Loucy (cell line): Measurements from ENCODE around the gene ZC3H12C.

Source experiments
- H2AFZ ChIP-seq: fragments of 200-600 bp; sonication (generic); 2 replicates; pipeline ENCODE4 v1.6.0; 2016; ENCODE audit warnings: antibody characterized with exemption, mild to moderate bottlenecking, low read length, moderate library complexity
- H3F3A ChIP-seq: fragments of 200-600 bp; 2 replicates; pipeline ENCODE4 v1.6.0; 2016; ENCODE audit warnings: antibody characterized with exemption, low read depth, mild to moderate bottlenecking
- H3K27me3 ChIP-seq: fragments of 200-600 bp; sonication (generic); 2 replicates; pipeline ENCODE4 v1.6.1; 2014; ENCODE audit warnings: low read length, mild to moderate bottlenecking; ENCODE audit not compliant: insufficient read depth, poor library complexity, severe bottlenecking
- H3K36me3 ChIP-seq: fragments of 200-600 bp; sonication (generic); 2 replicates; pipeline ENCODE4 v1.6.1; 2016; ENCODE audit warnings: low read length; ENCODE audit not compliant: insufficient read depth
- H3K4me1 ChIP-seq: fragments of 200-600 bp; sonication (generic); 2 replicates; pipeline ENCODE4 v1.5.1; 2014; ENCODE audit warnings: low read length, mild to moderate bottlenecking; ENCODE audit not compliant: insufficient read depth, poor library complexity, severe bottlenecking
- H3K4me2 ChIP-seq: fragments of 200-600 bp; sonication (generic); 2 replicates; pipeline ENCODE4 v1.6.0; 2014; ENCODE audit warnings: antibody characterized with exemption, low read length, low read depth, mild to moderate bottlenecking; ENCODE audit not compliant: poor library complexity, severe bottlenecking
- H3K4me3 ChIP-seq: fragments of 200-600 bp; sonication (generic); 2 replicates; pipeline ENCODE4 v1.5.1; 2014; ENCODE audit warnings: low read length, mild to moderate bottlenecking, mixed read lengths; ENCODE audit not compliant: poor library complexity, severe bottlenecking
- H3K79me2 ChIP-seq: fragments of 200-600 bp; sonication (generic); 2 replicates; pipeline ENCODE4 v1.6.1; 2014; ENCODE audit warnings: low read length; ENCODE audit not compliant: insufficient read depth
- H3K9ac ChIP-seq: fragments of 200-600 bp; sonication (generic); 2 replicates; pipeline ENCODE4 v1.6.0; 2014; ENCODE audit warnings: mild to moderate bottlenecking, low read depth, low read length, moderate library complexity; ENCODE audit not compliant: poor library complexity, severe bottlenecking
- H3K9me2 ChIP-seq: fragments of 200-600 bp; sonication (generic); replicated peaks from 2 replicates; pipeline ENCODE4 v1.6.1; 2016; ENCODE audit warnings: low read depth, low read length, mixed read lengths
- H3K9me3 ChIP-seq: fragments of 200-600 bp; sonication (generic); 2 replicates; pipeline ENCODE4 v1.6.1; 2014; ENCODE audit warnings: mild to moderate bottlenecking, antibody characterized with exemption, low read length, low read depth; ENCODE audit not compliant: insufficient read depth
- H4K20me1 ChIP-seq: fragments of 200-600 bp; sonication (generic); 2 replicates; pipeline ENCODE4 v1.6.0; 2014; ENCODE audit warnings: antibody characterized with exemption, low read length, mild to moderate bottlenecking; ENCODE audit not compliant: insufficient read depth, poor library complexity, severe bottlenecking
- CTCF ChIP-seq: fragments of 200-600 bp; sonication (generic); conservative IDR thresholded peaks from 2 replicates; pipeline ENCODE4 v1.5.1; 2014; ENCODE audit warnings: mild to moderate bottlenecking, antibody characterized with exemption, low read length
- EZH2phosphoT487 ChIP-seq: fragments of 200-600 bp; IDR thresholded peaks from 2 replicates; pipeline ENCODE4 v1.6.1; 2018; ENCODE audit warnings: antibody characterized with exemption, mild to moderate bottlenecking, moderate library complexity, borderline replicate concordance

The ZC3H12C gene

GRCh38 chr11:110081462-110082376 lies 11.5 kb upstream of the ZC3H12C start:
- H3F3A ChIP-seq = no peaks in the 10 kb centered on the region
- no peak for TF ChIP-seq CTCF
- no peak for TF ChIP-seq EZH2phosphoT487
- no peaks in the 10 kb centered on the region for H3K27me3 ChIP-seq
- H2AFZ ChIP-seq = no peak overlapping the region
- H4K20me1 ChIP-seq = no peaks in the 10 kb centered on the region
- no peak overlapping the region for H3K4me2 ChIP-seq
- H3K4me1 ChIP-seq = peaks cover 21% of the 10 kb centered on the region
- H3K4me3 ChIP-seq = no peak overlapping the region
- H3K9me2 ChIP-seq = no peaks in the 10 kb centered on the region
- no peaks in the 10 kb centered on the region for H3K36me3 ChIP-seq
- H3K9ac ChIP-seq = no peak overlapping the region
- H3K9me3 ChIP-seq = no peaks in the 10 kb centered on the region
- no peaks in the 10 kb centered on the region for H3K79me2 ChIP-seq

GRCh38 chr11:110082899-110083298 lies 10.3 kb upstream of the ZC3H12C start:
- Histone ChIP-seq H3K9ac (no peak overlapping the region), H4K20me1 (no peaks in the 10 kb centered on the region), H3K4me3 (no peak overlapping the region), H3K4me1 (peaks cover 19% of the 10 kb centered on the region), H3K27me3 (no peaks in the 10 kb centered on the region), H3K36me3 (no peaks in the 10 kb centered on the region), H3K4me2 (peak overlapping the region; percentile 3), H2AFZ (peak overlapping the region; percentile 9; the same call in 1 of the 2 replicates), H3K79me2 (no peaks in the 10 kb centered on the region), H3K9me3 (no peaks in the 10 kb centered on the region), H3F3A (no peaks in the 10 kb centered on the region), H3K9me2 (no peaks in the 10 kb centered on the region)
- TF ChIP-seq CTCF (no peak), EZH2phosphoT487 (no peak)

- Histone ChIP-seq H3K9me2 (no peaks in the 10 kb centered on the region), H4K20me1 (no peaks in the 10 kb centered on the region), H3F3A (no peaks in the 10 kb centered on the region), H3K4me3 (no peak overlapping the region), H3K4me1 (peaks cover 24% of the 10 kb centered on the region), H3K79me2 (no peaks in the 10 kb centered on the region), H2AFZ (peak overlapping the region; percentile 56), H3K36me3 (no peaks in the 10 kb centered on the region), H3K9me3 (no peaks in the 10 kb centered on the region), H3K27me3 (no peaks in the 10 kb centered on the region), H3K9ac (no peak overlapping the region), H3K4me2 (no peak overlapping the region)
- TF ChIP-seq EZH2phosphoT487 (no peak), CTCF (no peak)
These were observed 7.8 kb upstream of the ZC3H12C start for GRCh38 chr11:110085255-110085838.
